HUES6 (cell line): ENCODE data around the gene DNAAF8.
"Not testable (repeated sequence)": the region's sequence is repeated elsewhere in the genome, so short reads cannot be mapped to it uniquely, and the experiment has no call there.

ENCODE experiments used
- H3K27ac ChIP-seq: 2 replicates; pipeline ENCODE4 v1.7.0; 2013; ENCODE audit warnings: low read depth, mild to moderate bottlenecking, low read length, inconsistent platforms
- H3K27me3 ChIP-seq: 2 replicates; pipeline ENCODE4 v1.6.1; 2013; ENCODE audit warnings: low read length; ENCODE audit not compliant: control insufficient read depth, insufficient read depth
- H3K36me3 ChIP-seq: 2 replicates; pipeline ENCODE4 v1.6.1; 2013; ENCODE audit warnings: low read length; ENCODE audit not compliant: control insufficient read depth, insufficient read depth
- H3K4me1 ChIP-seq: 2 replicates; pipeline ENCODE4 v1.6.1; 2013; ENCODE audit warnings: low read length; ENCODE audit not compliant: control insufficient read depth, insufficient read depth
- H3K4me3 ChIP-seq: 2 replicates; pipeline ENCODE4 v1.5.1; 2013; ENCODE audit warnings: low read depth, low read length
- H3K9ac ChIP-seq: one replicate; pipeline ENCODE4 v1.6.1; 2013; ENCODE audit warnings: mild to moderate bottlenecking, low read length
- H3K9me3 ChIP-seq: 2 replicates; pipeline ENCODE4 v1.6.1; 2013; ENCODE audit warnings: low read depth, low read length; ENCODE audit not compliant: control insufficient read depth, insufficient read depth

The DNAAF8 gene

DNA sequence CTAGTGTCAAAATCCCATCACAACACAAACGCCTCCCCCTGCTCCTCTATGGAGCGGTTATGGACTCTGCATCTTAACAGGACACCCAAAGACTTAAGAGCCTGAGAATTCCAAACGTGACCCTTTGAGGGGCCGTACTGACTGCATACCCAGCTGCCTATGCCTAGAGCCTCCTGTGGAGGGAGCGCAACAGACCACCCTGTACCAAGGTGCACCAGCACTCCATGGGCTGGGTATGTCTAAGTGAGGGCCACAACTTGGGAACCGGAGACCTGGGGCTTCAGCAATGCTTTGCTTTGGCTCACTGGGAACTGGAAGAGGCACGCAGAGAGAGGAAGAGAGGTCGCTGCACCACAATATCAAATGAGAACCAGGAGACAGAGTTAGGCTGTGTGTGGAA is 5.7 kb upstream of the DNAAF8 start:
- Histone ChIP-seq H3K4me3 (no peak overlapping the region), H3K27me3 (no peaks in the 10 kb centered on the region), H3K9ac (no peak overlapping the region), H3K27ac (no peak overlapping the region), H3K36me3 (peaks cover 65% of the 10 kb centered on the region), H3K4me1 (no peaks in the 10 kb centered on the region), H3K9me3 (no peaks in the 10 kb centered on the region)

DNA sequence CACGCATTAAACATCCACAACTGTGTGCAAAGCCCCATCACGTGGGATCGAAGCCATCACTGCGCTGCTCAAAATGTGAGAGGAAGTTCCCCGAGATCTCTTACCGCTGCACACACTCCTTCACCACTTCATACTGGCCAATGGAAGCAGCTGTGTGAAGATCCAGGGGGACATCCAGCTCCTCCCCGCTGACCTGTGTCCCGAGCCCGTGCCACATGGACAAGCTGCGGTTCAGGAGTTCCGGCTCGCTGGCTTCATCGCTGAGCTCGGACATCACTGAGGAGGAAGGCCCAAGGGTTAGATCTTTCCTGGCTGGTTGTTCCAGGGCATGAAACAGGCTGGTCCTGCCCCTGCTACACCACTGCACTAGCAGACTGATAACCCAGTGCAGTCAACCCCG is 4.5 kb upstream of the DNAAF8 start:
- H3K9me3 ChIP-seq, result no peaks in the 10 kb centered on the region
- H3K4me3 ChIP-seq, result no peak overlapping the region
- H3K27me3 ChIP-seq, result no peaks in the 10 kb centered on the region
- no peaks in the 10 kb centered on the region for H3K4me1 ChIP-seq
- H3K36me3 ChIP-seq, result peaks cover 55% of the 10 kb centered on the region
- no peak overlapping the region for H3K27ac ChIP-seq
- no peak overlapping the region for H3K9ac ChIP-seq

DNA sequence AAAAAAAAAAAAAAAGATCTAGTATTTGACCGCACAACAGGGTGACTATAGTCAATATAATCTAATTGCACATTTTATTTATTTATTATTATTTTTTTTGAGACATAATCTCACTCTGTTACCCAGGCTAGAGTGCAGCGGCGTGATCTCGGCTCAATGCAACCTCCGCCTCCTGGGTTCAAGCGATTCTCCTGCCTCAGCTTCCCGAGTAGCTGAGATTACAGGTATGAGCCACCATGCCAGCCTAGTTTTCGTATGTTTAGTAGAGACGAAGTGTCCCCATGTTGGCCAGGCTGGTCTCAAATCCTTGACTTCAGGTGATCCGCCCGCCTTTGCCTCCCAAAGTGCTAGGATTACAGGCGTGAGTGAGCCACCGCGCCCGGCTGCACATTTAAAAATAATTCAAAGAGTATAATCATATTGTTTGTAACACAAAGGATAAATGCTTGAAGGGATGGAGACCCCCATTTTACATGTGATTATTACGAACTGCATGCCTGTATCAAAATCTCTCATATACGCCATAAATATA is 1.1 kb upstream of the DNAAF8 start:
- no peaks in the 10 kb centered on the region for H3K9me3 ChIP-seq
- peak overlapping the region; percentile 90 for H3K9ac ChIP-seq
- 0 out of 2 replicates have a peak, but pooled peaks cover 4% of the 10 kb centered on the region for H3K27me3 ChIP-seq
- peaks cover 28% of the 10 kb centered on the region for H3K36me3 ChIP-seq
- H3K4me3 ChIP-seq, result peak overlapping the region; percentile 92
- no peak overlapping the region for H3K27ac ChIP-seq
- H3K4me1 ChIP-seq, result peaks cover 4% of the 10 kb centered on the region; the same call in 1 of the 2 replicates

DNA sequence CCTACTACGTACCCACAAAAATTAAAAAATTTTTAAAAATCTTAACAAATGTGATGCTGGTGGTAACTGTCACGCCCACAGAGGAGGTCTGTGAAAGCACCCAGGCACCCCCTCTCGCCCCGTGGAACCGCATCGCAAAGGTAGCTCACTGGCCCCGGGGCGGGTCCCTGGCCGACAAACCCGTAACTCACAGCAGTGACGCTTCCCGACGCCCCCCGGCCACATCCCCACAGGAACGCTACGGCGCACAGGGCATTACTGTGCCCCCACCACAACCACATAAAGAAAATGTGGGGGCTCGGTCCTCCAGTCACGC is 632 bp upstream of the DNAAF8 start:
- peaks cover 23% of the 10 kb centered on the region for H3K36me3 ChIP-seq
- peaks cover 4% of the 10 kb centered on the region; the same call in 1 of the 2 replicates for H3K4me1 ChIP-seq
- no peaks in the 10 kb centered on the region for H3K9me3 ChIP-seq
- peak overlapping the region; percentile 90 for H3K9ac ChIP-seq
- 0 out of 2 replicates have a peak, but pooled peaks cover 4% of the 10 kb centered on the region for H3K27me3 ChIP-seq
- H3K27ac ChIP-seq, result peak overlapping the region; percentile 49; the same call in 1 of the 2 replicates
- H3K4me3 ChIP-seq, result peak overlapping the region; percentile 92

DNA sequence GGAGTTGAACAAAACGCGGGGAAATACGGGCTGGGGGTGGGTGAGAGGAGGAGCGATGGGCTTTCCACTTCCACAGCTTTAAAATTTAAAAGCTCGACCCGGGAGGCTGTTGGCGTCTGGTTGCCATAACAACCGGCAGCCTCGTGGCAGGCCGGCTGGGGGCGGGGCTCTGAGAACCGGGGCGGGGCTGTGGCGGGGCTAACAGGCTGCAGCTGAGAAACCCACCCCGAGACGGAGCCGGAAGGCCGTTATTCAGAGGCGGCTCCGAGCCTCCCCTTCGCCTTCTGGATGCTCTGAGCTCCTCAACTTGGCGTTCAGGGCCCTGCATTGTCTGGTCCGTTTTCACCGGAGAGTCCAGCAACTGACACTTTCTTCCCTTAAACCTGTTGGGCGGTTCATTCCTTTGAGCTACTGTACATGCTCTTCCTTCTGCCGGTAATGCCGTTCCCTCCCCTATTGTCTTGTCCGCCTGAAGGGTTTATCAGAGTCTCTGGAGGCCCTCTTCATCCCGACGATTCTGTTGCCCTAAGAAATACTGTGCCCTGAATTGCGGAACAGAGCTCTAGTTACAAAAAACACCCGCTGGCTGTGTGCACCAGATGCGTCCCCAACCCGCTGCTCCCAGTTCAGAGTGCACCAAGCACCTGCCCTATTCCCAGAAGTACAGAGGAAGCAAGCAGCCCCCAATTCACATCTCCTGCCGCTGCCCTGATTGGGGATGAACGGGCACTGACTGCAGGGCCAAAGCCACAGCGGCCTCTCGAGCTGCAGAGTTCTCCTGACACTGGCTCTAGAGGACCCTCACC is 596 bp downstream of the DNAAF8 start:
- Histone ChIP-seq H3K9me3 (no peaks in the 10 kb centered on the region), H3K4me3 (peak overlapping the region; percentile 92), H3K27ac (peak overlapping the region; percentile 58; the same call in 1 of the 2 replicates), H3K36me3 (peaks cover 13% of the 10 kb centered on the region), H3K9ac (peak overlapping the region; percentile 75), H3K27me3 (0 out of 2 replicates have a peak, but pooled peaks cover 4% of the 10 kb centered on the region), H3K4me1 (peaks cover 4% of the 10 kb centered on the region; the same call in 1 of the 2 replicates)

DNA sequence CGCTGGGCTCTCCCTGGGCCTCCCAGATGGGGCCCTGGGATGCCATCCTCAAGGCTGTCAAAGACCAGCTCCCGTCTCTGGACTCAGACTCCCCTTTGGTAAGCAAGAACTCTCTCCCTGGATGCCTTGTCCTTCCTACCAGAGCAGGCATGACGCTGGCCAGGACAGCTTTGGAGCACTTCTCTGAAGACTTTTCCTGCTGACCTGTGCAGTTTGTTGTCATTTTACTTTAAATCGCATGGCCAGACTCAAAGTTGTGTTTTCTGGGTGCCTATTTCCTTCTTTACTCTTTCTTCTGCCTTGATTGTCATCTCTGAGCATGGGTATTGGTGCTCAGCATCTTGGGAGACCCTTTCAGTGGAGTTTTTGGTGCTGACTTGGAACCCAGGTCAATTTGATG is 2.2 kb downstream of the DNAAF8 start:
- H3K27me3 ChIP-seq, result 0 out of 2 replicates have a peak, but pooled peaks cover 4% of the 10 kb centered on the region
- H3K27ac ChIP-seq, result no peak overlapping the region
- no peaks in the 10 kb centered on the region for H3K9me3 ChIP-seq
- peaks cover 4% of the 10 kb centered on the region; the same call in 1 of the 2 replicates for H3K36me3 ChIP-seq
- H3K4me1 ChIP-seq, result peaks cover 4% of the 10 kb centered on the region; the same call in 1 of the 2 replicates
- H3K4me3 ChIP-seq, result no peak overlapping the region
- no peak overlapping the region for H3K9ac ChIP-seq

DNA sequence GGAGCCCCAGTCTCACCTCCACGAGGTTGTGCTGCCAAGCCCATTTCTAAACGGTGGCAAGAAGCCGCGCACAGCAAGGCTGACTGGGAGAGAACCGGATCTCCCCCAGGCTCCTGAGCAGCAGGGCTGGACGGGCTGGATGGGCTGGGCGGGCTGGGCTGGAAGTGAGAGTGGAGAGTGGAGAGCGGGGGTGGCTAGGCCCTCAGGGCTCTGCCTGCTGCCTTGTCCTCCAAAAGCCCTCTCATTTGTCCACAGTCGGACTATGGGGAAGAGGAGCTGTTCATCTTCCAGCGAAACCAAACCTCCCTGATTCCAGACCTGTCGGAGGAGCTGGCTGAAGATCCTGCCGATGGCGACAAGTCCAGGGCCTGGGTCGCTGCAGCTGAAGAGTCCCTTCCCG is 3.2 kb downstream of the DNAAF8 start:
- Histone ChIP-seq H3K9me3 (no peaks in the 10 kb centered on the region), H3K9ac (no peak overlapping the region), H3K27ac (no peak overlapping the region), H3K4me3 (no peak overlapping the region), H3K4me1 (peaks cover 4% of the 10 kb centered on the region; the same call in 1 of the 2 replicates), H3K27me3 (0 out of 2 replicates have a peak, but pooled peaks cover 4% of the 10 kb centered on the region), H3K36me3 (no peaks in the 10 kb centered on the region)

DNA sequence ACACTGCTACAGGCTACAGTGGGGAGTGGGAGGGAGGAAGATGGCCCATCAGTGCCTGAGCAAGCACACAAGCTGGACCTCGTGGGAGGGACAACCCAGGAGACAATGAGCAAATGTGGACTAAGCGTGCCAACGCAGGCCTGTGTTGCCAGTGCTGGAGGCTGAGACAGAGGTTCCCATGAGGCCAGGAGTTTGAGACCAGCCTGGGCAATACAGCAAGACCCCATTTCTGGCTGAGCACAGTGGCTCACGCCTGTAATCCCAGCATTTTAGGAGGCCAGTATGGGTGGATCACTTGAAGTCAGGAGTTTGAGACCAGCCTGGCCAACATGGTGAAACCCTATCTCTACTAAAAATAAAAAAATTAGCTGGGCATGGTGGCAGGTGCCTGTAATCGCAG is 4.0 kb downstream of the DNAAF8 start:
- H3K27ac ChIP-seq, H3K4me1 ChIP-seq, H3K9me3 ChIP-seq, H3K27me3 ChIP-seq, H3K4me3 ChIP-seq, H3K9ac ChIP-seq, H3K36me3 ChIP-seq: not testable (repeated sequence)

DNA sequence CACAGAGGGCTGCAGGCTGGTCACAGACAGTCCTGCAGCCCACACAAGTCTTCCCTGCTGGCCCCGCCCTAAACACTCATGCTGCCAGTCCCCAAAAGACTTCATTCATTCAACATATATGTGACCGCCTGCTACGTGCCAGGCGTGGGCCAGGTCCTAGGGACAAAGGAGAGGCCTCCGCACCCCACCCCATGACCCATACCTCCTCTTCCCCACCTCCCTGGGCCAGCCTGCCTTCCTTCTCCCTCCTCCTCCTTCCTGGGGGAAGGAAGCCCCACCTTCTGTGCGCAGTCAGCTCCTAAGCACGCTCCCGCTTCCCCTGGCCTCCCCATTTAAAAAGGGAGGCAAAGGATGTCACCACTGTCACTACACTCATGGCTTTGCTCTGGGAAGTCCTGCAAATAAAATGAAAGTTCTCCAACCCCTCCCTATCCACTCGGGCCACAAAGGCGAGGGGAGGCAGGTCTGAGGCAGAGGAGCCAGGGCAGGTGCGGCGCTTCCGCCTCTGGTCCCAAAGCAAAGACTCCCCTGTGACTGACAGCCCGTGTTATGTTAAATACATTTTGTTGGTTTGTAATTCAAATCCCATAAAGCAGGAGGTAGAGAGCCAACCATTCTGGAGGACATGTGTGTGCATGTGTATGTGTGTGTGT is 9.0 kb downstream of the DNAAF8 start:
- H3K4me1 ChIP-seq, result peaks cover 4% of the 10 kb centered on the region; the same call in 1 of the 2 replicates
- H3K36me3 ChIP-seq, result no peaks in the 10 kb centered on the region
- no peak overlapping the region for H3K9ac ChIP-seq
- H3K4me3 ChIP-seq, result peak overlapping the region; percentile 31
- H3K27ac ChIP-seq, result no peak overlapping the region
- H3K27me3 ChIP-seq, result no peaks in the 10 kb centered on the region
- H3K9me3 ChIP-seq, result no peaks in the 10 kb centered on the region

DNA sequence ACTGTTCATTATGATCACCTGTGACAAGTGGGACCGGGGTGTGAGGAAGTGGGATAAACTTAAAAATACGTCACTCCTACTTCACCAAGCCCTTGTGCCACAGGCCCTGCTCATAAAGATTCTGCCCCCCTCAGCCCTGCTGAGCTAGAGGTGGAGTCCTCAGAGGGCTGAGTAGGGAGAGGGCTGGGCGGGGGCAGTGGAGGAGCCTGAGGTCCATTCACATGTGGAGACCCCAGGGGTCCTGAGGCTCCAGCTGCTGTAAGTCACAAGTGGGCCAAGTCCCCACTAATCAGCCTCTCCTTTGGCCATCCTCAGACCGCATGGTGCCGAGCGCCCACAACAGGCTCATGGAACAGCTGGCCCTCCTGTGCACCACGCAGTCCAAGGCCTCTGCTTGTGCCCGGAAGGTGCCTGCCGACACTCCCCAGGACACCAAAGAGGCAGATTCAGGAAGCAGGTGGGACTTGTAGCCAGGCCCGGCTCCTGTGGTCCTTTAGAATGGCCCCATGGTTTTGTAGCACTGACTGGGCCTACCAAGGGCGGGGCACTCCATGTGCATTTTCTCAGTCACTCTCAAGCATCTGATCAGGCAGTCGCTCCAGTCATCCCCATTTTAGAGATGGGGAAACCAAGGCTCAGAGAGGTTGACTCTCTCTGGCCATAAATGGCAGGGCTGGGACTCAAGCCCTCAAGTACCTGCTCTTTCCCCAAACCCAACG is 10.4 kb downstream of the DNAAF8 start:
- Histone ChIP-seq H3K9ac (no peak overlapping the region), H3K9me3 (no peaks in the 10 kb centered on the region), H3K4me1 (peaks cover 4% of the 10 kb centered on the region; the same call in 1 of the 2 replicates), H3K27me3 (no peaks in the 10 kb centered on the region), H3K36me3 (0 out of 2 replicates have a peak, but pooled peaks cover 2% of the 10 kb centered on the region), H3K4me3 (no peak overlapping the region), H3K27ac (no peak overlapping the region)
